HPDE6-E6E7 (cell line): ENCODE measurements around the gene EFCAB12.
"Not testable (repeated sequence)": the region's sequence is repeated elsewhere in the genome, so short reads cannot be mapped to it uniquely, and the experiment has no call there.

Experiments used
- DNase-seq: peaks from one replicate; pipeline ENCODE4 v3.0.0; 2011; ENCODE audit warnings: missing footprints; ENCODE audit errors: extremely low spot score

The EFCAB12 gene

DNA sequence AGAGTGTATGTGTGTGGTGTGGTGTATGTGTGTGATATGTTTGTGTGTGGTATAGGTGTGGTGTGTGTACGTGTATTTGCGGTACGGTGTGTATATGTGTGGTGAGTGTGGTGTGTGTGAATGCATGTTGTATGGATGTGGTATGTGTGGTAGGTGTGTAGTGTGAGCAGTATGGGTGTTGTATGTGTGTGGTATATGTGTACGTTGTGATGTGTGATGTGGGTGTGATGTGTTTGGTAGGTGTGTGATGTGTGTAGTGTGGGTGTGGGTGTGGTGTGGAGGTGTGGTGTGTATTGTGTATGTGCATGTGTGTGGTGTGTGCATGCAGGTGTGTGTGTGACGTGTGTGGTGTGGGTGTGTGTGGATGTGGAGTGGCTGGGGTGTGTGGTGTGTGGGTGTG lies 58.7 kb downstream of the EFCAB12 start:
- DNase-seq = no peak

DNA sequence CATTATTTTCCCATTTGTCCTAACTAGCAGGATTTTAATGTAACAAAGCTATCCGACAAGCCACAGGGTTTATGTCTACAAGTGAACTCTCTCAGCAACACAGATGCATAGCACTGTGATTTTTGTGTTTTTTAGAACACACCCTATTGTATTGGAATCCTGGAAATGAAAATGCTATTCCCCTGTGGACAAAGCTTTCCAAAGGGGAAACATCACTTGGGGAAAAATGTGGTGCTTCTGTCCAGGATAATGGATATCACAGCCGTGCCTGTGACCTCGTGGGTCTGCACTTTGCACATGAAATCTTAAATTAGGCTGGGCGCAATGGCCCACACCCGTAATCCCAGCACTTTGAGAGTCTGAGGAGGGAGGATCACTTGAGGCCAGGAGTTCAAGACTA lies 60.6 kb downstream of the EFCAB12 start:
- DNase-seq = no peak

DNA sequence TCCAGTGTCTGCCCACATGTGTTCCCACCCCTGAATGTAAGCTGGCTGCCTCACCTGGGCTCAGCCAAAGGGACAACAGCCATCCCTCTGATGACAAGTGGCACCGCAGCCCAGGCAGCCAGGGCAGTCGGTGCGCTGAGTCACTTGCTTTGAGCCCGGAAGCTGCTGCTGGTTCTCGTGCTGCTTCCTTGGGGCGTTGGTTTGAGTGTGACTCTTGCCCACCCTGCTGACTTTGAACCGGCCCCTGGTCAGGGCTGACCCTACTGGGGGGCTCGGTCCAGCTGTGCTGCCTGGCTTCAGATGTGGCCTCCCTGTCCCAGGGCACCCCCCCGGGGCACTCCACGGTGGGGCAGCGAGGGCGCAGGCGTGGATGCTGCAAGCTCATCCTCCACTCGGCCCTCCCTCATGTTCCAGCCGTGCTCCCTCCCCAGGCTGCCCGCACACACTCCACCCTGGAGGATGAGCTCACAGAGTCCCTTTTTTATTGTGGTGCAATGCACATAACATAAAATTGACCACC lies 62.1 kb downstream of the EFCAB12 start:
- no peak for DNase-seq

DNA sequence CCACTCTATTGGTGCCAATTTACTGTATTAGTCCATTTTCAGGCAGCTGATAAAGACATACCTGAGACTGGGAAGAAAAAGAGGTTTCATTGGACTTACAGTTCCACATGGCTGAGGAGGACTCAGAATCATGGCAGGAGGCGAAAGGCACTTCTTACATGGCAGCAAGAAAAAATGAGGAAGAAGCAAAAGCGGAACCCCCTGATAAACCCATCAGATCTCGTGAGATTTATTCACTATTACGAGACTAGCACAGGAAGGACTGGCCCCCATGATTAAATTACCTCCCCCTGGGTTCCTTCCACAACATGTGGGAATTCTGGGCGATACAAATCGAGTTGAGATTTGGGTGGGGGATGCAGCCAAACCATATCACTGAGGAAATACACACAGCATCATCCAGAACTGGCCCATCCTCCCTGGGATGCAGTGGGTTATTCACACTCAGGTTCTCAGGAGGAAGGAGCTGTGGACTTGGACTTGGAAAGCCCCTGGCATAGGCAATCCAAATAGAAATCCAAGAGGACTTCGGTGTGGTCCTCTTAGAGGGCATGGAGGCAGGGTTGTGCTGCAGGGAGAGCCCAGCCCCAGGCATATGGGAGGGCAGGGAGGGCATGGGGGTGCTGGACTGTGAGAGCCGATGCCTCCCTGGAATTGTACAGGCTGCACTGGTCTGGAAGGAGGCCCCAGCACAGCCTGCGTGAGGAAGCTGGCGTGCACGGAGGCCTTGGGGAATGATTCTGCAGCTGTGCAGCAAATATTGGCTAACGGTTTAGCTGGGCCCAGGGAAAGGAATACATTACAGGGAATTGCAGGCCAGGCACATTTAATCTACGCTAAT lies 62.9 kb downstream of the EFCAB12 start:
- no peak for DNase-seq

DNA sequence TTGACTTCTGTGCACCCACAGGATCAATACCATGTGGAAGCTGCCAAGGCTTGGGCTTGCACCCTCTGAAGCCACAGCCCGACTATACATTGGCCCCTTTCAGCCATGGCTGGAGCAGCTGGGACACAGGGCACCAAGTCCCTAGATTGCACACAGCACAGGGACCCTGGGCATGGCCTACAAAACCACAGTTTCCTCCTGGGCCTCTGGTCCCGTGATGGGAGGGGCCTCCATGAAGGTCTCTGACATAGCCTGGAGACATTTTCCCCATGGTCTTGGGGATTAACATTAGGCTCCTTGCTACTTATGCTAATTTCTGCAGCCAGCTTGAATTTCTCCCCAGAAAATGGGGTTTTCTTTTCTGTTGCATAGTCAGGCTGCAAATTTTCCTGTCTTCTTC lies 63.6 kb downstream of the EFCAB12 start:
- DNase-seq = not testable (repeated sequence)

DNA sequence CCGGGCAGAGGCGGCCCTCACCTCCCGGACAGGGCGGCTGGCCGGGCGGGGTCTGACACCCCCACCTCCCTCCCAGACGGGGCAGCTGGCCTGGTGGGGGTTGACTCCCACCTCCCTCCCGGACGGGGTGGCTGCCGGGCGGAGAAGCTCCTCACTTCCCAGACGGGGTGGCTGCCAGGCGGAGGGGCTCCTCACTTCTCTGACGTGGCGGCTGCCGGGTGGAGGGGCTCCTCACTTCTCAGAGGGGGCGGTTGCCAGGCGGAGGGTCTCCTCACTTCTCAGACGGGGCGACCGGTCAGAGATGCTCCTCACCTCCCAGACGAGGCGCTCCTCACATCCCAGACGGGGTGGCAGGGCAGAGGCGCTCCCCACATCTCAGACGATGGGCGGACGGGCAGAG lies 65.1 kb downstream of the EFCAB12 start:
- not testable (repeated sequence) for DNase-seq

DNA sequence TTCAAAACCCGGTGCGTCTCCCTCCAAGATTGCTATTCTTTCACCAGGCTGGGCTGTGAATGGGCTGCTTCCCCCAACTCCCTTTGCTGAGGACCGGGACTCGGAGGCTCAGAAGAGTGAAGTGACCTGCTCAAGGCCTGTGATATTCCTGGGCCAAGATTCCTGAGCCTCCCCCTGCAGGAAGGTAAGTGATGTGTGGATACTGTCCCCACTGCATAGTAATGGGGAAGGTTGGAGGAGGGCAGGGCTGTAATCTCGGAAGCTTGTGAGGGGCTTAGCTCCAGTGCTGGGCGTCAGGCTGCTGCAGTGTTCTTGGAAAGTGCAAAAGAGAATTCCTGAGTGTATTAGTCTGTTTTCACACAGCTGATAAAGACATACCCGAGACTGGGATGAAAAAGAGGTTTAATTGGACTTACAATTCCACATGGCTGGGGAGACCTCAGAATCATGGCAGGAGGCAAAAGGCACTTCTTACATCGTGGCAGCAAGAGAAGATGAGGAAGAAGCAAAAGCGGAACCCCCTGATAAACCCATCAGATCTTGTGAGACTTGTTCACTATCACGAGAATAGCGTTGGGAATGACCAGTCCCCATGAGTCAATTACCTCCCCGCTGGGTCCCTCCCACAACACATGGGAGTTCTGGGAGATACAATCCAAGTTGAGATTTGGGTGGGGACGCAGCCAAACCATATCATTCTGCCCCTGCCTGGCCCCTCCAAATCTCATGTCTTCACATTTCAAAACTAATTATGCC lies 67.6 kb downstream of the EFCAB12 start:
- no peak for DNase-seq

DNA sequence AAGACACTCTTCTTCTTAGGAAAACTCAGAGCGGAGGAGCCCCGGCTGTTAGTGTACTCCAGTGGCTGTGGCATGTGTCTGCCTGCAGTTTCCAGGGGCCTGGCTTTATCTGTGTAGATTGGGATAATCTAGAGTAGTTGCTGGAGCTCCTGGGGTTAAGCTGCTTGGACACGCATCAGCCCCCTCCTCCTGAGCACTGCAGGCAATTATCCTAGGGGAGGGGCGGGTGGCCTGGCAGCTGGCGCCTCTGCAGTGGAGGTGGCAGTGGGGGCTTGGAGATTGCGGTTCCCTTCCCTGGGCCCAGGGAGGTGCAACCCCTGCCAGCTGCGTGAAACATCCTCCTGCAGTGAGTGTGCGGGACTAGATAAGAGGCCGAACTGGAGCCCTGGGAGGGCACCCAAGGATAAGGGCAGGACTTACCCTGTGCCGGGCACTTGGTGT lies 68.2 kb downstream of the EFCAB12 start:
- no peak for DNase-seq

DNA sequence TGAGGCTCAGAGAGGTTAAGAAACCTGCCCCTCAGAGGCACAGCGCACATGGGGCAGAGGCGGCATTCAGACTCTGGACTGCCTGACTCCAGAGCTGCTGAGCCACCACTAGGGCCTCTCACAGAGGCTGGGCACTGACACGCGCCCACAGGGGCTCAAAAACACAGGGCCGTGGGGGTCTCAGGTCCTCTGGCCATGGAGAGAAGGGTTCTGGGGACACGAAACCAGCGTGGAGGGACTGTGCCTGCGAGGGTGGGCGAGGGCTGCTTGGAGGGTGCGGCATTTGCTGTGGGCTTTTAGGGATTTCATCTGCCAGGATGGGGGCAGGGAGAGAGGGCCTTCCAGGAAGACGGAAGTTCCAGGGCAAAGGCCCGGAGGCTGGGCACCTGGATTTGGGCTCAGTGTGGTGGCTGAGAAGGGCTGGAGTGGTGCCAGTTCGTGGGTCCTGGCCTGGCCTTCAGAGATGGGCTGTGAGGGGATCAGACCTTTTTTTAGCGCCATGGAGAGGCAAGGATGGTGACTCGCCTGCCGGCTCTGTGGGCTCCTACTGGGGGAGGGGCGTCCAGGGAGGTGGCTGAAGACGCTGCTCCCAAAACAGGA lies 69.6 kb downstream of the EFCAB12 start:
- DNase-seq = no peak

DNA sequence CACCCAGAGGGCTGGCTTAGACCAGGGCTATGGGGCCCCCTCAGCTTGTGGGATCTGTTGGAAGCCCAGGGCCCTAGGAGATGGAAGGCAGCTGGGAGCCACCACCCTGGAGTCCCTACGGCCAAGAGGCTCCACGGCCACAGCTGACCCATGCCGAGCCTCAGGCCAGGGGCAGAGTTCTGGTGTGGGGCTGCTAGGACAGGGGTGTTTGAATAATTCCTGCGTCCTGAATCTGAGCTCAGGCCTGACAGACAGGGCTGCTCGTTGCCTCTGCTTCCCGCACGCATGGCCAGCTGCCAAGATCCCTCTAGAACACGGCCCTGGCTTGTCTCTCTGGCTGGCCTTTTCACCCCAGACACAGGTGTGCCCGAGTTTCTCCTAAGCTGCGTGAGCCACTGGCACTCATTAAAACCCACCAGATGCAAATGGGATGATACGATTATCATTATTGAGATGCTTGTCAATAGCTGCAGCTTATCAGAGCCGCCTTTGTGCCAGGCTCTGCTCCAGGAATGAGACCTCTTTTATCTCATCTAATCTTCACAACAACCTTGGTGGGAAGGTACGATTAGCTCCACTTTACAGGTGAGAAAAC lies 70.2 kb downstream of the EFCAB12 start:
- DNase-seq = no peak

DNA sequence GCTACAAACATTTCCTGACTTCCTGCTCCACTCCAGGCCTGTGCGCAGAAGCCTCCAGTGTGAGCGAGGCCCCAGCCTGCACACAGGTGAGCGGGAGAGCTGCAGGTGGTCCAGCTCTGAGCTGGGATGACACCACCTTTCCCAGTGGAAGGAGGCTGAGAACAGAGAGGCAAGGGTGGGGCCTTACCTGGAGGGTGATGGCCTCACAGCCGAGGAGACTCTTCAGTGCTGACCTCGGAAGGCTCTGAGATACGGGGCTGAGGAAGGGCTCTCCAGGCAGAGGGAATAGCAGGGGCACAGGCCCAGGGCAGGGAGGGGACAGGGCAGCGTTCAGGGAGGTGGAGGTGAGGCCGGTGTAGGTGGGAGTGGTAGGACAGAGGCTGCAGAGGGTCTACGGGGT lies 70.8 kb downstream of the EFCAB12 start:
- no peak for DNase-seq

DNA sequence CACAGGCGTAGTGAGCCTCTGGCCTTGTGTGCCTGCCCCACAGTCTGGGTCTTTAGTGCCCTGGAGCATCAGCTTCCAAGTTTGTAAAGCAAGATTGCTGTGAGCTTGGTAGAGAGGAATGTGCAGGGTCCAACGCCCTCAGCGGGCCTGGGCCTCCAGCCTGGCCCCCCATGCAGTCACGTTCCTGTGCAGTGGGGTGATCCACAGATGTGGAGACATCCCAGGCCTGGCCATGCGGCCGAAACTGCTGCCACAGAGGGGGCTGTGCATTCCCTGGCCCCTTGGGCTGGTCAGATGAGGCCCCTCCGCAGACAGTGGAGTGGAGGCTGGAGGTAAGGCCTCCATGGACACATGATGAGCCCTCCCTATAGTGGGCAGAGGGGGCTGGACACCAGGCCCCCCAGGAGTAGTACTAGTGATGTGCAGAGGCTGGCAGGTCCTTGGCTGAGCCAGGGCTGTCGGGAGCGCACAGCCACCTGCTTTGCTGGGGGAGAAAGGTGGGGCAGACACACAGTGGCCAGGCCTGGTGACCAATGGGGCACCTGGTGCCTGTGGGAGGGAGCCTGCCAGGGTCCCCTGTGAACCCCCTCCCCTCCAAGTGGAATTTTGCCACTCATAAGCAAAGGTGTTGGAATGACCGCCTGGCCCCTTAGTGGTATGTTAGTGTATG lies 71.5 kb downstream of the EFCAB12 start:
- DNase-seq = no peak

DNA sequence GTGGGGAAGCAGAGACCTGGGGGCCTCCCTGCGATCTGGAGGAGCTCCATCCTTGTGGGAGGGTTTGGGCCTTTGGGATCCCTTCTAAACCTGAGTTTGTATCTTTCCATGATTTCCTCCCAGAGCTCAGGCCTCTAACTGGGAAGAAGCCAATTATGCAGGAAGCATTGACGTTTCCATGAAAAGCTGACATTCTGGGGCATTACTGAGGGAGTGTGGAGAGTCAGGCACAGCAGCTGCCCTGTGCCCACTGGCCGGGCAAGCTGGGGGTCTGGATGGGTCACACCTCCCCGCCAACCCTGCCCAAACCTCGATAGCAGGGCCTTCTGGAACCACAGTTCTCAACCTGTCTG lies 74.9 kb downstream of the EFCAB12 start:
- DNase-seq = no peak

DNA sequence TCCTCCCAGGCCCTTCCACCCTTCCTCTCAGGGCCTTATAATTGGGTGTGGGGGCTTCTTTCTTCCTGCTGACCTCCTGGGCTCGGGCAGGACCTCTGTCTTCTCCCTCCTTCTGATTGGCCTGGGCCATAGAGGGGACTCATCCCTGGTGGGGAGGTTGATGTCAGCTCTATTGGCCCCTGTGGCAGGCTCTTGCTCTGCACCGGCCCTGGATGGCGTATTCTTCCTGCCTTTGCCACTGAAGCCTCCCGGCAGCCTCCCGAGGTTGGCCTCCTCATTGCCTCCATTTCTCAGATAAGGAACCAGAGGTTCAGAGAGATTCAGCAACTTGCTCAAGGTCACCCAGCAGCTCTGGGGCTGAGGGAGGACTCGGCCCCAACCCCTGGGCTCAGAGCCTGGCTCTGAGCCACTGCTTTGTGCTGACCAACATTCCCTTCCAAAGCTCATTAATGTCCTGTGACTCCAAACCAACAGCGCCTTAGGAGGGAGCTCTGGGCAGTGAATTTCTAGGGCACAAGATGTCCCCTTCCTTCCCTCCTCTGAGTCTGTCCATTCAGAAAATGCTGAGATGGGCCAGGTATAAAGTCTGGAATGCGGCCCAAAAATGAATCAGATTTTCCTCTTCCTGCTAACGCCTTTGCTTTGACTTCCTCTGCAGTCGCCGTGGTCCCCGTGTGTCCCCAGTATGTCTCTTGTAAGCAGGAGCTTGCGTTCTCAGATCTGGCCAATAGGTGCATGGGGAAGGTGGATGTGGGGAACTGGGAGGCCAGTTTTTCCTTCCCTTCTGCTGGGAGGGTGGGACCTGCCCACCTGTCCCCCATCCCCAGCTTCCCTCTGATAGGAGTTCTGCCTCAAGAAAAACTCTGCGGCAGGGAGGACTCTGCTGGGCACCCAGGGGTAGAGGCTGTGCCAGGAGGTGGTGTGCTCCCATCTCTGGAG lies 75.5 kb downstream of the EFCAB12 start:
- DNase-seq = no peak

DNA sequence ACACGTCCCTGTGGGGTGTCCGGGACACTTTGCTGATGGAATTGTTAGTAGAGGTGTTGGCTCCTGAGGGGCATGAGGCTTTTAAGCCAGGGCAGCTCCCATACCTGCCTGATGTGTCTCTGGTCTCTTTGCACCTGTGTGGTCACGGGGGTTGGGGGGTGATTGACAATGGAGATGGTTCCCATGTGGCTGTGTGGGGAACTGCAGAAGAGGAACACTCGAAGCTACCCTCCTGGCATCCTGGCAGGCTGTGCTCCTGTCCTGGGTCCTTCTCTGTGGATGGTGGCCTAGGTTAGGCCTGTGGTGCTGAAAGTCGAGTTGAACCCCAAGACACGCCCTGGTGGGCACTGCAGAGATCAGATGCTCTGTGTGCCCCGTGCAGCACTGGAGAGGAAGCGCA lies 76.4 kb downstream of the EFCAB12 start:
- no peak for DNase-seq
